Stimulated activated CD8-positive, alpha-beta memory T cell treated with anti-CD3 and anti-CD28 coated beads, Interleukin-7, amount 100 ng/mL, for 4 hours (primary cell): ENCODE results near the gene GNAS.
A peak's percentile ranks its signal among the peaks of the same experiment; 100 is the strongest.

Experiments
- DNase-seq, 2 donors: peaks; one replicate each; pipeline ENCODE4 v3.0.0-alpha.2; 2020; ENCODE audit warnings: low read depth in 2 of 2

GNAS gene

GRCh38 chr20:58898629-58899408, 46.3 kb downstream of the GNAS start:
- no peak for DNase-seq

GRCh38 chr20:58899512-58899911, 47.0 kb downstream of the GNAS start:
- DNase-seq = no peak

GRCh38 chr20:58900397-58900796, 47.9 kb downstream of the GNAS start:
- DNase-seq = no peak

- no peak for DNase-seq
Observed at GRCh38 chr20:58901488-58902402, 49.2 kb downstream of the GNAS start.

- no peak for DNase-seq
Observed at GRCh38 chr20:58903614-58904013, 51.1 kb downstream of the GNAS start.

GRCh38 chr20:58905236-58905635, 52.7 kb downstream of the GNAS start:
- no peak for DNase-seq

- DNase-seq = no peak
Observed at GRCh38 chr20:58906111-58906510, 53.6 kb downstream of the GNAS start.

- no peak for DNase-seq
Observed at GRCh38 chr20:58906894-58907293, 54.4 kb downstream of the GNAS start.

GRCh38 chr20:58907320-58908137, 55.0 kb downstream of the GNAS start:
- DNase-seq = peak; percentile 36 to 38

- DNase-seq = no peak
Observed at GRCh38 chr20:58908221-58908620, 55.7 kb downstream of the GNAS start.

GRCh38 chr20:58908941-58909340, 56.4 kb downstream of the GNAS start:
- no peak for DNase-seq

- DNase-seq = no peak
Observed at GRCh38 chr20:58909585-58909984, 57.1 kb downstream of the GNAS start.

GRCh38 chr20:58910473-58910872, 58.0 kb downstream of the GNAS start:
- no peak for DNase-seq

- no peak for DNase-seq
Observed at GRCh38 chr20:58911309-58911708, 58.8 kb downstream of the GNAS start.

GRCh38 chr20:58911970-58912369, 59.5 kb downstream of the GNAS start:
- no peak for DNase-seq

- DNase-seq = no peak
Observed at GRCh38 chr20:58913079-58913478, 60.6 kb downstream of the GNAS start.

GRCh38 chr20:58918621-58919020, 66.1 kb downstream of the GNAS start:
- DNase-seq = no peak

- DNase-seq = no peak
Observed at GRCh38 chr20:58921564-58921963, 69.0 kb downstream of the GNAS start.

- no peak for DNase-seq
Observed at GRCh38 chr20:58922036-58922435, 69.5 kb downstream of the GNAS start.

- no peak for DNase-seq
Observed at GRCh38 chr20:58923117-58923712, 70.7 kb downstream of the GNAS start.

- no peak for DNase-seq
Observed at GRCh38 chr20:58926802-58927489, 74.4 kb downstream of the GNAS start.
